HG02678 (cell line): ENCODE results near the gene LACC1.

Experiments
- ATAC-seq: cut with Tn5 transposase; IDR thresholded peaks from one replicate; pipeline ENCODE4 v1.9.1; 2021; ENCODE audit warnings: mild to moderate bottlenecking, moderate library complexity; ENCODE audit not compliant: unreplicated experiment

LACC1 gene

DNA sequence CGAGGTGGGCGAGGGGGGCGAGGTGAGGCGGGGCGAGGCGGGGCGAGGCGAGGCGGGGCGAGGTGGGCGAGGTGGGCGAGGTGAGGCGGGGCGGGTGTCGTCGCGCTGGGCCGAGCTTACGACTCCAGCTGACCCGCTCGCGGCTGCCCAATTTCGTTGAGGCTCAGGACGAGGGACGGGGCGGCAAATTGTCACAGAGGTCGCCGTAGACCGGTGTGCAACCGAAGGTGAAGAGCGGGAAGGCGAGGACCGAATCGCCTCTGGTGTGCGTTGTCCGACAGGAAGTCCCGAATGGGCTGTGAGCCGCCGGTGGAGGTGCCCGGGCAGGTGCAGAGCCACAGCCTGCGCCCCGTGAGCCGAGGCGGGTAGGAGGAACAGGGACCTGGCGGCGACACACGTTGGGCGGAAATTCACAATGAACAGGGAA, at the start of gene LACC1:
LACC1 (plus strand) TSS at position 150 of the 427 bp plus-strand sequence. CDS start 1,082 bp downstream, outside the sequence.
- ATAC-seq, result peak; percentile 48

GRCh38 chr13:43830497-43830881, 49.2 kb upstream of the LACC1 start:
- no peak for ATAC-seq

DNA sequence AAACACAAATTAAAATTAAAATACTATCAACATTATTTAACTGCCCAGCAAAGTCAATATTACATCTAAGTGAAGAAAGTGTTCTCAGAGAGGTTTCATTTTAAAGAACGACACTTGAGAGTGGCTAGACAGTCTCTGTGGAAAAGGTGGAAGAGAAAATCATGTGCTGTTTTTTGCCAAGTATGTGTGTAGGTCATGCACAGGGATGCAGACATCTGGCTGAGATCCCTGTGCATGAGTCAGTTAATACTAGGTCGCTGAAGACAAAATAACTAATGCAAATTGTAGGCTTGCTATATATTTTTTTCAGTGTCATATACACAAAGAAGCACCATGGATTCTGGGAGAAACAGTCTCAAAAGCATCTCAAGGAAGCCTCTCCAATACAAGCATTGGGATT, 48.6 kb upstream of the LACC1 start:
- ATAC-seq, result no peak

DNA sequence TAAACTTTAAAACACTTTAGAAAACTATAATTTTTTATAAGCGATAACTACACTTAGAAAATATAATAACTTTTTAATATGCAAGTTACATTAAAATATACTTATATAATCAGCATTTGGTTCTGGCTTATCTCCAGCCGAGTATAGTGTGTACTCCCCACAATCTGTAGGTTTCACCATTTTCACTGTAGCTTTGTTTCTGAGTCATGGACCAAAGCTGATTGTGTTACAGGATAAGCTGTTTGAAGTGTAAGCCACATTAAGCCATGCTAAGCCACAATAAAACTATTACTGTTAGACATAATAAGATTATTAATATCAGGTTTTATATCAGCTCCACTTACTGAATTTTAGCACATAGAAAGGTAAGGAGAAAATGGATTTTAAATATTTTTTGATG, 44.0 kb upstream of the LACC1 start:
- no peak for ATAC-seq

GRCh38 chr13:43838909-43839308, 40.8 kb upstream of the LACC1 start:
- ATAC-seq, result no peak

- no peak for ATAC-seq
Observed at GRCh38 chr13:43846496-43847158, 33.1 kb upstream of the LACC1 start.

GRCh38 chr13:43848001-43848649, 31.6 kb upstream of the LACC1 start:
- ATAC-seq, result no peak

DNA sequence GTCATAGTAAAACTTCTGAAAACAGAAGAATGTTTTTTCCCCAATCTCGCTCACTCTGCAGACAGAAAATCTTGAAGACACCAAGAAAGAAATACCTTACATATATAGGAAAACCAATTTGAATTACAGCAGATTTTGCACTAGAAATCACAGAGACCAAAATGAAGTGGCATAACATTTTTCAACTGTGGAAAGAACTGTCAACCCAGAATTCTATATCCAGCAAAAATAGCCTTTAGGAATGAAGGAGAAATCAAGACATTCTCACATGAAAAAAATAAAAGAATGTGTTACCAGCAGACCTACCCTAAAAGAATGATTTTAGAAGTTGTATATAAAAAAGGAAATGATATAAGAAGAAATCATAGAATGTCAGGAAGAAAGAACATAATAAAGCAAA, 28.8 kb upstream of the LACC1 start:
- no peak for ATAC-seq

- no peak for ATAC-seq
Observed at GRCh38 chr13:43852923-43853404, 26.7 kb upstream of the LACC1 start.

DNA sequence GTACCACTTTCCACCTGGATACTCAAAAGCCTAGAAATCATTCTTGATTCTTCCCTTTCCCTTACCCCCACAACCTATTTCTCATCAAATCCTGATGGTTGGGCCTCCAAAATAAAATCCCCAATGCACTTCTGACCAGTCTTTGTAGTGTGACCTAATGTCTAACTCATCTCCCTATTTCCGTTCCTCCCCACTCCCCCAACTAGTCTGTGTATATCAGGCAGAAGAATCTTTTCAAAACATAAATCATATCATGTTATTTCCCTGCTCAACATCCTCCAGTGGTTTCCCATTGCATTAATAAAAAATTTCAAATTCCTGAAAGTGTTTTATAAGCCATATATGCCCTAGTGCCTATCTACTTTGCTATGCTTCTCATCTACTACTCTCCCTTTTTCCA, 17.8 kb upstream of the LACC1 start:
- ATAC-seq, result no peak

- no peak for ATAC-seq
Observed at GRCh38 chr13:43864921-43865320, 14.8 kb upstream of the LACC1 start.

GRCh38 chr13:43865892-43866291, 13.8 kb upstream of the LACC1 start:
- ATAC-seq, result no peak

- no peak for ATAC-seq
Observed at GRCh38 chr13:43872181-43872580, 7.5 kb upstream of the LACC1 start.

GRCh38 chr13:43874504-43875092, 5.1 kb upstream of the LACC1 start:
- no peak for ATAC-seq

GRCh38 chr13:43876366-43876765, 3.3 kb upstream of the LACC1 start:
- ATAC-seq, result no peak

- no peak for ATAC-seq
Observed at GRCh38 chr13:43877326-43877725, 2.4 kb upstream of the LACC1 start.

DNA sequence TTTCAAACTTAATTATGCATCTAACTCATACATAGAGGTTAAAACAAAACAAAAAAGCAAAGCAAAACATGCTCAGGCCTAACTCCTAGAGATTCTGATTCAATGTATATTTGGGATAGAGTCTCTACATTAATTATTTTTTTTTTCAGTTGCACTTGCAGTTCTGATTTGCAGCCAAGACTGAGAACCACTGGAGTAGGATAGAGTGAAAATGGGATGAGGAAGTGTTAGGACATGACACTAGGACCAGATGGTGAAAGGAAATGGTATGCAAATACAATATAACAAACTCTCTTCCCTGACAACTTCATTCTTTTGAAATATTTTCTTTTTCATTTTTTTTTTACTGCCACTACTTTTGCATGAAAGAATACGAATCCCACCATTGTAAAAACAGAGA, 1.9 kb upstream of the LACC1 start:
- ATAC-seq, result no peak

GRCh38 chr13:43878892-43879754, 581 bp upstream of the LACC1 start, which contains the start of gene CCDC122:
Gene CCDC122, minus strand, starts transcription at chr13:43879740. Its CDS starts 10,364 bp downstream, at chr13:43869376.
- peak; percentile 80 for ATAC-seq

DNA sequence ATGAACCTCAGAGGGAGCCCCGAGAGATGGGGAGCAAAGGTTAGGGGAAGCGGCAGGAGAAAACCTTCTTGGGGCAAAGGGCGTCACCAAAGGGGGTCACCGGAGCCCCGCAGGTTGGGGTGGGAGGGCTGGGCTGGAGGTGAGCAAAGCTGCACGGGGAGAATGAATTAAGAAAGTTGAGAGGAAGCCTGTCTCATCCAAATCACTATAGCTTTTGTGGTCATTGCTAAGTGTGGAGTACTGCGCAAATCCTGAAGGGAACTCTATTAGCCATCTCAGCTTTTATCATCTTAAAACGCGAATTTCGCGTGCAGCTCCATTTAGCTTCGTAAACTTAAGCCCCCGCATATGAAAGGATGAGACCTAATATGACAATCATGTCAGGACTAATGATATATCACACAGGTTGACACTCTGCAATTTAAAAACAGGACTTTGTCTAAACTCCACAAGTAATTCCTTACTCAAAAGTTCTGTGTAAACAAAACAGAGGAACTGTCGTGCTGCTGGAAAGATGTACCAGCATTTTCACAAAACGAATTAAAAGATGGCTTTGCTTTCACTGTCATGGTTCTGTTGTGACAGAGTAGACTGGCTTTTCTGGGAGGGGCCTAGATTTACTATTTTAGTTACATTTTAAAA, 631 bp downstream of the LACC1 start:
- ATAC-seq, result no peak

- ATAC-seq, result no peak
Observed at GRCh38 chr13:43880926-43881325, 1.2 kb downstream of the LACC1 start.

- no peak for ATAC-seq
Observed at GRCh38 chr13:43881580-43881979, 1.9 kb downstream of the LACC1 start.
